NCI-H1417 treated with DMSO at 0.1 percent for 48 hours (cell line): ENCODE data around the gene MAPKAPK3.
A peak's percentile ranks its signal among the peaks of the same experiment; 100 is the strongest.

Experiments used
- DNase-seq: peaks from one replicate; lab custom pipeline; 2025; lab: John Stamatoyannopoulos, UW

MAPKAPK3 gene

GRCh38 chr3:50609071-50609762 lies 7.7 kb upstream of the MAPKAPK3 start:
- DNase-seq = no peak

GRCh38 chr3:50609763-50610085 lies 7.2 kb upstream of the MAPKAPK3 start:
- DNase-seq = no peak

GRCh38 chr3:50610181-50610971 lies 6.6 kb upstream of the MAPKAPK3 start:
- no peak for DNase-seq

- DNase-seq = no peak
These were observed 5.9 kb upstream of the MAPKAPK3 start for GRCh38 chr3:50610992-50611463.

- peak; percentile 14 for DNase-seq
These were observed 5.3 kb upstream of the MAPKAPK3 start, which contains the start of gene CISH for GRCh38 chr3:50611464-50612233. Gene CISH, minus strand, starts transcription at chr3:50611774. Its CDS starts 124 bp downstream, at chr3:50611650.

GRCh38 chr3:50612234-50612882 lies 4.6 kb upstream of the MAPKAPK3 start:
- no peak for DNase-seq

GRCh38 chr3:50612970-50613846 lies 3.7 kb upstream of the MAPKAPK3 start:
- DNase-seq = no peak

GRCh38 chr3:50615190-50615589 lies 1.8 kb upstream of the MAPKAPK3 start:
- DNase-seq = no peak

GRCh38 chr3:50616003-50616769 lies 765 bp upstream of the MAPKAPK3 start:
- DNase-seq = no peak

- no peak for DNase-seq
These were observed 218 bp upstream of the MAPKAPK3 start for GRCh38 chr3:50616770-50617095.

GRCh38 chr3:50617911-50618481 lies 1.0 kb downstream of the MAPKAPK3 start:
- no peak for DNase-seq

GRCh38 chr3:50620420-50620819 lies 3.5 kb downstream of the MAPKAPK3 start:
- no peak for DNase-seq

- DNase-seq = no peak
These were observed 3.9 kb downstream of the MAPKAPK3 start for GRCh38 chr3:50620820-50621219.

GRCh38 chr3:50622881-50623280 lies 5.9 kb downstream of the MAPKAPK3 start:
- no peak for DNase-seq

GRCh38 chr3:50623840-50624474 lies 7.0 kb downstream of the MAPKAPK3 start:
- no peak for DNase-seq

- DNase-seq = no peak
These were observed 7.7 kb downstream of the MAPKAPK3 start for GRCh38 chr3:50624634-50625033.

- DNase-seq = no peak
These were observed 8.6 kb downstream of the MAPKAPK3 start for GRCh38 chr3:50625231-50626182.

GRCh38 chr3:50626401-50626800 lies 9.4 kb downstream of the MAPKAPK3 start:
- no peak for DNase-seq
